Measurements from ENCODE around the gene ZMAT5.

ZMAT5 gene

DNA sequence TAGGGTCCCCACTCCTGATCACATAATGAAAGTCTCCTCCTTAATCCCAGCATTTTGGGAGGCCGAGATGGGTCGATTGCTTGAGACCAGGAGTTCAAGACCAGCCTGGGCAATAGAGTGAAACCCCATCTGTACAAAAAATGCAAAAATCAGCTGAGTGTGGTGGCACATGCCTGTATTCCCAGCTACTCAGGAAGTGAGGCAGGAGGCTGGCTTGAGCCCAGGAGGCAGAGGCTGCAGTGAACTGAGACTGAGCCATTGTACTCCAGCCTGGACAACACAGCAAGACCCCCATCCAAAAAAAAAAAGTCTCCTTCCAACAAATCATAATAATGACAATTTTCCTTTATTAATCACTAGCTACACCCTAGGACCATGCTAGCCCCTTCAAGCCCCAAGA, 15.1 kb downstream of the ZMAT5 start:
- no peak for DNase-seq

DNA sequence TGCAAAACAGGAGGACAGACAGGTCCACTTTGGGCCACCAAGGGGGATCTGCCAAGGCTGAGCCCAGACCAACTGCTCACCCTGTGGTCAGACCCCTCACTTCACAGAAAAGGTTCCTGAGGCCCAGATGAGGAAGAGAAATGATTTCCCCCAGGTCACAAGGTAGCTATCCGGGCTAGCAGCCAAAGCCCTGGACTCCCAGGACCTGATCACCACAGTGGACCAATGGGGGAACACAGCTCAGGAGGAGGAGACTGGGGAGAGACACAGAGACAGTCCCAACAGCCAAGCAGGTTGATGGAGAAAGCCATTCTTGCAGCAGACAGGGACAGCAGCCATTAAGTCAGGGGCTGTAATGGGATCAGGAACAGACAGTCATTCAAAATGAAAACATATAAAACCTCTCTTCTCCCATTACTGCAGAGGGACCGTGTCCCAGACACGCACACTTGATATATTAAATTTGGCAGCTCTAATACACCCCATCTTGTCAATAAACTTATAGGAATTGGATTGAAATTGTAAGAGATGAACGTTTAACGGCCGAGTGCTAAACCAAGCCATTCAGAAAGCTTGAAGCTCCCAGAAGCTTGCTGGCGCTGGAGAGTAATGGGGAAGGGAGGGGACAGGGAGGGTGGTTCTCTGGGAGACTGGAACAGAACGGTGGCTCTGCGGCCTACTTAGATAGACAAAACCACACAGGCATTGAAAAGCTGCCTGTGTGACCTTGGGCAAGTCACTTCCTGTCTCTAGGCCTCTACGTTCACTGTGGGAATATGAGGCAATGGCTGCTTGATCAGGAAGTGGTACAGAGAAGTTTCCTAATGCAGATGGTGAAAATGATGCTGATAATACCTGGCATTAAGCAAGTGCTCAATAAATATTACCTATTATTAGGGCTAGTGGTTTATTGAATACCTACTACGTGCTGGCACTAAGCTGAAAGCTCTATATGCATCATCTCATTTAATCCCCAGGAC, 16.0 kb downstream of the ZMAT5 start:
- DNase-seq, result peak; percentile 33 to 46

DNA sequence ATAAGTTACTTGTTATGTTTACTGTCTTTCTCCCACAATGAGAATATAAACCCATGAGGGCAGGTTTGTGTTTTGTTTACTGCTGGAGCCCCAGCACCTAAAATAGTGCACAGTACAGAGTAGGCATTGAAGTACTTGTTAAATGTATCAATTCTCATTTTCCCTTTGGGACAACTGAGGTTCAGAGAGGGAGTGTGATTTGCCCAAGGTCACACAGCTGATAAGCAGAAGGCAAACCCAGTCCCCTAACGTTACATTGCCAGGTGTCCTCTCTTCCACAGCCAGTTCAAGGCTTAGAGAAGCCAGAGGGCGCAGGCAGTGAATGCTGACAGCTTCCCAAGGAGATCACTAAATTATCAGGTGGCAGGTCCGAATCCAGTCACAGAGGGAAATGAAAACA, 16.8 kb downstream of the ZMAT5 start:
- DNase-seq, result no peak

DNA sequence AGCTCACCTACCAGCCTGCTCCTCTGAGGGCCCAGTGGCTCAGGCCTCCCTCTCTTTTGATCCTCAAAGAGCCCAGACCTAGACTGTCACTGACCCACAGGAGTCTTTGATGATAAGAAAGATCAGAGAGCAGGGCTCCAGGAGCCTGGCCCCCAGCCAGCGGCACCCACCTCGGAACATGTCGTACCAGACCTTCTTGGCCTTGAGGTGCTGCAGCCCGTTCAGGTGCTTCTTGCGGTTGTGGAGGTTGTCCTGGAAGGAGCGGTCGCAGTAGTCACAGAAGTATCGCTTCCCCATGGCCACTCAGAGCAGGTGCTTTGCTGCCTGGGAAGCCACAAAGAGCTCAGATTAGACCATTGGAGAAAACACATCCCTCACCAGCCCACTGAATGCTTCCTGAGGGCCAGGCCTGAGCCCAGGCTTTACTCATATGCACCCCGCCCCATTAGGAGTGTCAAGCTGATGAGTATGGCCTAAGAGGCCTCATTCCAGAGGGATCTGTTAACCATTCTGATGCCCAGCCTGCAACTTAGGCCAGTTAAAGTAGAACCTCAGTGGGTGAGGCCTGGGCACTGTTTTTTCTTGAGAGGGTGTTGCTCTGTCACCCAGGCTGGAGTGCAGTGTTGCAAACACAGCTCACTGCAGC, 18.4 kb downstream of the ZMAT5 start:
- no peak for DNase-seq

DNA sequence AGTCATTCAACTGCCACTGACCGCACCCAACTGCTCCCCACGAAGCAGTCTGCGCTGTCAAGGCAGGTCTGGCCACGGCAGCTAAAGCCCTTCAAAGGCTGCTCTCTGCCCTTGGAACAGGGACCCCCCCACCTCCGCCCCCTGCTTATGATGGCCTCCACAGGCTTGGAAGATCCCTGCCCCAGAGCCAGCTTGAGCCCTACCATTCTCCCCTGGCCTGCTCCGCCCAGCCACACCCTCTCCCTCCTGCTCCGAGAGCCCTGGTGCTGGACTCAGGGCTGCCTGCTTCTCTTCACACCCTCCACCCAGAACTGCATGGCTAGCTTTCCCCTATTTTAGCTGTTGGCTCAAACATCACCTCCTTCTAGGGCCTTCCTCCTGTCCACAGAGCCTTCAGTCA, 19.0 kb downstream of the ZMAT5 start:
- no peak for DNase-seq

DNA sequence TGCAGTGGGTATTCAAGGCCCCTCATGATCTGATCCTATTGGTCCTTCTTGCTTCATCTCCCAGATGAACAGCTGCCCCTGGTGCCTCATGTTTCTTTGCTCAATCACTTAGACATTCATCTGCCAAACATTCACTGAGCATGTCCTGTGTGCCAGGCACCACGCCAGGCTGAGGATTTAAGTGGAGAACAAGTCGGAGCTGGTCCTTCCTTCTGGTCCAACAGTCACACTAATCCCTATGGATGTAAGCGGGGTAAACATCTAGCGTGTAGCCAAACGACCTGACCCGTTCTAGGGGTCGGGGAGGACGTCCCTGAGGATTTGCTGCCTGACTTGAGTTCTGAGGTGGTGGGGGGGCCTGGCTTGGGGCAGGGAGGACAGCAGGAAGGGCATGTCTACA, 21.9 kb downstream of the ZMAT5 start:
- DNase-seq, result no peak

DNA sequence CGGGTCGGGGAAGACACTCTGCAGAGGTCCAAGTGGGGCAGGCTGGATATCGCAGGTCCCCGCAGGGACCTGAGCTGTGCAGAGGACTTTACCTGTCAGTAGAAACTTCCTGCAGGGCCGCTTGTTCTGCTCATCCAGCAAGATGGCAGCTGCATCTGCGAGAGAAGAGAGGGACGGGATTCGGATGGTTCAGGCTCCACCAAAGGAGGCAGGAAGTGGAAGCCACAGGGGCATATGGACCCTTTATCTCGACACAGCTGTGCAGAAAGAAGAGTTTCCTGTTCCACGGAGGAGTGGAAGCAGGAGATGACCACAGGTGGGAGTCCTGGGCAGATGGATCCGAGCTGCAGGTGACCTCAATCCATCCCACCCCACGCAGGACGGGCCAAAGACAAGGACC, 24.5 kb downstream of the ZMAT5 start:
- no peak for DNase-seq

DNA sequence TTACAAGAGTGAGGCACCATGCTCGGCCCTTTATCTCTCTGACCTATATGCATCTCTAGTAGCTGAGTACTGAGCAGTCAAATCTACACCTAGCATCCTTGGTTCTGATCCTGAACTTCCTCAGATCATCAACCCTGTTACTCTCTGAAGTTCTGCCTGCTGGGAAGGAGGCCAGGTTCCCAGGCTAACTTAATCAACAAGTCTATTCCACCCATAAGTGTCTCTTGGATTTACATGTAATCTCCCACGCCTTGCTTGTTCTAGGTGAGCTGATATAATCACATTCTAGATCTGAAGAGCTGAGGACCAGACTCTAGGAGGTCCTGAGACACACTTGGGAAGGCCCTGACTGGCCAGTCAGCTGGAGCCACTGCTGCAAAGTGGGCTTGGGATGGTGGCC, 24.9 kb downstream of the ZMAT5 start:
- no peak for DNase-seq

DNA sequence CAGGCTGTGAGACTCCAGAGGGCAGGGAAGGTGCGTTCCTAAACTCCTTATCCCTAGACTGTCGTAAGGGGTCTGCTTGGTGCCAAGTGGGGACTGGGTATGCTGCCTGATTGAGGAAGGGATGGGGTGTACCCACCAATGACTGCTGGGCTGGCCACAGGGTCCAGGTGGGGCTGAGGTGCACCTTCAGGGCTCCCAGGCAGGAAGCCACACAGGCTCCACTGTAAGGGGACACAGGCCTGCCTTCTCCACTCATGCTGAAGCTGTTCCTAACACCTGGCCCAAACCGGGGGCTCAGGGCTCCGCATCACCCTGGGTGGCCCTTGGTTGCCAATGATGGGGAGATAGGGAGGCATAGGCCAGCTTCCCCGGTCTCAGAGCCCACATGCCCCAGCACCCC, 26.6 kb downstream of the ZMAT5 start:
- no peak for DNase-seq

DNA sequence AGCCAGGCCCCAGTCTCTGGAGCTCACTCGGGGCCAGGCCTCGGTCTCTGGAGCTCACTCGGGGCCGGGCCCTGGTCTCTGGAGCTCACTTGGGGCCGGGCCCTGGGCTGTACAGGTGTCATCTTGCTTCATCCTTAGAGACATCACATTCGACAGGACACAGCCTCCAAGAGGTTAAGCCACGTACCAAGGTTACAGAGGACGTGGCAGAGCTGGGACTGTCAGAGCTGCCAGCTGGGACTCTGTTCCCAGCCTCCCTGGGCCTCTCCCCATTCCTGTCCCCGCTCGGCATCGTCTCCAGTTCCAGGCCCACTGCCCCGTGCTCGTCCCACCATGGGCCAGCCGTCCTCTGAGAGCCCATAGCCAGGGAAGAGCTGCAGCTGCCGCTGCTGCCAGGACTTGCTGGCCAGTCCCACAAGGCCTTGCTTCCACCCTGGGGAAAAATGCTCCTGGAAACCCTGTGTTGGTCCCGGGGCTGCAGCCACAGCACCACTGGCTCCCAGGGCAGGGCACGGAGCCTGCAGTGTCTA, 27.4 kb downstream of the ZMAT5 start:
- no peak for DNase-seq

DNA sequence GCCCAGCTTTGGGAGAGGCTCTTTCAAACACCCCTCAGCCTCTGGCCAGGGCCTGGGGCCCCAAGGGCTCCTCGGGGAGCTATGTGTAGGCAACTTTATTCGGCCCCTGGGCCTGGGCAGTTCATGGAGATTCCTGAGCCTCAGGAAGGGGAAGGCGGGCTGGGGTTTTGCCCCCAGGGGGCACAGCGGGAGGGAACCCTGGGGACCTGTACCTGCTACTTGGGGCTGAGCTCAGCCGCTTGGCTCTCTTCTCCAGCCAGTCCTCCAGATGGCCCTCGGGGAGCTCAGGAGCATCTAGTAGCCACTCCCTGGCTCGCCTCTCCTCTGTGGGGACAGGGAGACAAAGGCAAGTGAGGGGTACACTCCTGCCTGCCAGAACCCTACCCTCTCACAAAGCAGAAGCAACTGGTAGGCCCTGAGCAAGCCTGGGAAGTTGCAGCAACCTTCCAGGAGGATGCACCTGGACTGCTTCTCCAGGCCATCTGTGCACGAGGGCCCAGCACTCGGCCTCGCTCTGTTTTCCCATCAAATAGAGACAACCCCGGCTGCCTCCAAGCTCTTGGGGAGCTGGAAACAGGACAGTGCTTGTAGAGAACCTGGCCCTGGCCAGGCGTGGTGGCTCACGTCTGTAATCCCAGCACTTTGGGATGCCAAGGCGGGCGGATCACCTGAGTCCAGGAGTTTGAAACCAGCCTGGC, 28.5 kb downstream of the ZMAT5 start:
- DNase-seq, result no peak

DNA sequence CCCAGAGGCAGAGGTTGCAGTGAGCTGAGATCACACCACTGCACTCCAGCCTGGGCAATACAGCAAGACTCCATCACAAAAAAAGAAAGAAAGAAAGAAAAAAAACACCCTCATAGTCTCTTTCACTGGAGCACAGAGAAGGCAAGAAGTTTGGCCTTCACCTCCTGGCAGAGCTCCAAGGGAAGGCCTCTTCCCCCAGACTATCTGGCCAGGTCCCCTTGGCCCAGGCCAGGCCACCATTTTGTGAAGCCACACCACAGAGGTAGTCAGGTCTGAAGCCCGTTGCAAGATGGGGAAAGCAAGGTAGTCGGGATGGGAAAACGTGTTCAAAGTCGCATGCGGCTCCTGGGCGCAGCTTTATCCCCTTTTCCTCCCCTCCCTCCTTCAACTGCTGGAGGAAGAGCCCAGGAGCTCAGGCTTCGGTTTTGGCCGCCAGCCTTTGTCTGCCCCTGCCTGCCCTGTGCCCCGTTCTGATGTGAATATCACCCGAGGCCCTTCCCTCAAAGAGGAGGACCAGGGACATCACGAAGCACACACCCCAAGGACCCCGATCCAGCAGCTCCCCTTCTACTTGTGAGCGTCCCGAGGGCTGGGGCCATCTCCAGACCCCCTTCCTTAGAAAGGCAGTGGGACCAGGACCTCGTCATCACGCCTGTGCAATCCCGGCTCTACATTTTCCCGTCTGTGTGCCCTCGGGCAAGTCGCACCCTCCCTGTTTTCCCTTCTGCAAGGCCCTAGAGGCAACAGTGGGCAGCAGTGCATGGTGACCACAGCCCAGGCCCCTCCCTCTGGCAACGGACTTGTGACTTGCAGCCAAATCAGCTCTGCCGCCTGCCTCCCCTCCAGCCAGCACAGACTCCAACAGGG, 29.3 kb downstream of the ZMAT5 start:
- no peak for DNase-seq

DNA sequence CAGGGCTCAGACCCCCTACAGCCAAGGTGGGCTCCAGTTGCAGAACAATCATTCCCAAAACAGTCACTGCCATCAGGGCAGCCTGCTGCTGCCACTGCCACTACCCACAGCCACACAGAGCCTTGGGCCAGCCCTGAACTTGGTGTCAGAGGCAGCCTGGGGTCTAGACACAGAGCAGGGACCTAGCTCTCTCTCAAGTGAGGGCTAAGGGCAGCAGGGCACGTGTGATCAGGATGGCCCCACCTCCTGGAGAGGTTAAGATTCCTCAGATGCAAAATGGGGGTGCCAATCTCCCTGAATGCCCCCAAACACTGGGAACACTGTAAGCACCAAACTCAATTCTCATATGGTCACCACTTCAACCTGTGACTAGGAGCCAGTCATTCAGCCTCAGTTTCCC, 31.4 kb downstream of the ZMAT5 start:
- no peak for DNase-seq

DNA sequence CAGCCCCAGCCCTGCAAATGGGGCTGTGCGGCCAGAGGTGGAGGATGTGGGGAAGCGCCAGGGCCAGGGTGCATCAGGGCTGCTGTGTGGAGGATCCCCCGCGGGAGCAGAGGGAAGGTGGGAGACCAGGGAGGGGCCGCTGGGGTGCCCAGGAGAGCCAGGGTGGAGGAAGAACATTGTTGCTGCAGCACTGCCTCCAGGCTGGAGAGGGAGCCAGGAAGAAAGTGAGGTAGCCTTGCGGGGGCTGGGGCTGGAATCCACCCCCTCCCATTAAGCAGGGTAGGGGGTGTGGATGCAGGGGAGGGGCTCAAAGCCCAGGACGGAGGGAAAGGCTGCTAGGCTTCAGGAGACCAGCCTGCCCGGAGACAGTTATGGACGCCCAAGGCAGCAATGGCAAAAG, 32.0 kb downstream of the ZMAT5 start:
- no peak for DNase-seq

DNA sequence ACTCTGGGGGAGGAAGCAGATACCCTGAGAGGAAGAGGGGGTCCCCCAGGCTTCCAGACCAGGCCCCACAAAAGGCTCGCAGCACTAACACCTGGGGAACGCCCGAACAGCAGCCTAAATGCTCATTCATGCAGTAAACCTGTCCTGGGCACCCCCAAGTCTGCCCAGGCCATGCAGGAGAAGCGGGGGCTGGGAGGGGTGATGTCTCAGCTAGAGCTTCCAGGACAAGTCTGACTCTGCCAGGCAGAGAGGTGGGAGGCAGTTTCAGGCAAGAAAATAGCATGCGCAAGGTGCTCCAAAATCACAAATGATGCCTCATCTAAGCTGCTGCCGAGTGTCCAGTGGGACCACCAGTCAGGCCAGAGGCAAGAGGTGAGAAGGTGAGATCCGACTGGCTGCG, 32.4 kb downstream of the ZMAT5 start:
- DNase-seq, result no peak

DNA sequence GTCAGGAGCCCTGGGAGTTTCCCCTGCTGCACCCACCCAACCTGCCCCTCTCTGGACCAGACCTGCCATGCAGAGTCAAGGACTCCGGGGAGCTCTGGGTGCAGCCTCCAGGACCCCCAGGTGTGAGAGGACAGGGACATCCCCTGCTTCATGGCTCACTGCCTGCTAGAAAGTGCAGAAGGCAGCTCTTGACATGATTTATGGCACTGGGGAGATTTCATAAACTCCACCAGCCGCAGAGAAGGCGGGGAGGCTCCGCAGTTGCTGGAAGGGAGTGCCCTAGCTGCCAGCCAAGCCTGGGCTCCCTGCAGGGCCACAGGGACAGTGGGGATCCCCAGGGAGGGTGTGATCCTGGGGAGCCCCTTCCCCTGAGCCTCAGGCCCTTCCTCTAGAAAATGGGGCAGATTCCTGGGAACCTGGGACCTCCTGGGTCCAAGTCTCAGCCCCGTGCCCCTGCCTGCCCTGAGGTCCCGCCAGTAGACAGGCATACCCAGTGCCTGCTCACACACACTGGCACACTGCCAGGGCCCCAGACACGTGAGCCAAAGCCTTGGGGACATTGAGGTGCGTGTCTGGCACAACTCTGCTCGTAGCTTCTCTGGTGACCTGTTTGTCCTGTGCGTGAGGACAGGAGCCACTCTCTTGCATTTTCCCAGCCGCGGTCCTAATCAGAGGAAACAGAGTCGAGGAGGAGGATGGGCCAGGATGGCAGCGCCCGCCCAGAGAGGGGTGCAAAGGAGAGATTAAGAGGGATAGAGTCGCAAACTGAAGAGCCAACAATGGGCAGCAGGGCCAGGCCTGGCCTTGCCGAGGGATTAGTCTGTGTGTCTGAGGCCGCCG, 33.2 kb downstream of the ZMAT5 start:
- no peak for DNase-seq

DNA sequence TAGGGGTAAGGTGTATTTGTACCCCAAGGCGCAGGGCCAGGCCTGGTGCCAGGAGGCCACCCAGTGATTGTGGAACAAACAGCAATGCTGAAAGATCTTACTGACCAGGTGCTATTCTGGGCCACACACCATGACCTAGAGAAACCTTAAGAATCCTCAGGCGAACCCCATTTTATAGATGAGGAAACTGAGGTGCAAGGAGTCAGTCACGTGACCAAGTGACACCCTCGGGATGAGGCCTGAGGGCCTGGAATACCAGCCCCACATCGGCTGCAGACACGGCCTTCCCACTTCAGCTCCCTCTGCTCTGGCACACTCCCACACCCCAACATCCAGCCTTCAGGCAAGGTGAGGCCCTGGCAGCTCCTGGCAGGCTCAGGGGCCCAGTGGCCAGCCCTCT, 33.9 kb downstream of the ZMAT5 start:
- DNase-seq, result no peak

DNA sequence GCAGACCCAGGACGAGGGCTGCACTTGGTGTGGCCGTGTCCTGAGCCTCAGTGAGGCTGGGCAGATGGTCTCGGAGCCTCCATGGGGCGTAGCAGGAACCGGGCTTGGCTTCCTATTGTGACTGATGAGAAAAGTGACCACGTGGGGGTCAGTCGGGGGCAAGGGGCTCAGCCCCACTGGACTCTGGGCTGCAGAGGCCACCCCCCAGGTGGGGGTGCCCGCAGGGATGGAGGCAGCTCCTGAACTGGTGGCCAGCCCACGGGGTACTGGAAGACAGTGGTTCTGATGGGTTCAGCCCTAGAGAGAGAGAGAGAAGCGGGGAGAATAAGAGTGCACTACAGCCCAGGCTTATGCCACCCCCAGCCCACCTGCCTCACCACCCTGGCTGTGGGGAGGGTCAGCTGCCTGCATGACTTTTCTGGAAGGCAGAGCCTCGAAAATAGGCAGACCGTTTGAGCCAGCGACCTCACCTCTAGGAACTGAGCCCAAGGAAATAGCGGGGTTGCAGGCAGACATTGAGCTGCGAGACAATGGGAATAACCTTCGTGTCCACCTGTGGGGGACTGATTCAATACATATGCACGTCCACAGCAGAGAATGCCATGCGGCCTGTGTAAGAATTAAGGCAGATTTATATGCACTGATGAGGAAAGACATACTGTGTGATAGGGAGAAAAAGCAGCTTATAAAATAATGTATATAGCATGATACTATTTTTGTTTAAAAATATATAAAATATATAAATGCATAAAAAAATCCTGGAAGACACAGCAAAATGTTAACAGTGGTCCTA, 35.6 kb downstream of the ZMAT5 start:
- DNase-seq, result no peak

DNA sequence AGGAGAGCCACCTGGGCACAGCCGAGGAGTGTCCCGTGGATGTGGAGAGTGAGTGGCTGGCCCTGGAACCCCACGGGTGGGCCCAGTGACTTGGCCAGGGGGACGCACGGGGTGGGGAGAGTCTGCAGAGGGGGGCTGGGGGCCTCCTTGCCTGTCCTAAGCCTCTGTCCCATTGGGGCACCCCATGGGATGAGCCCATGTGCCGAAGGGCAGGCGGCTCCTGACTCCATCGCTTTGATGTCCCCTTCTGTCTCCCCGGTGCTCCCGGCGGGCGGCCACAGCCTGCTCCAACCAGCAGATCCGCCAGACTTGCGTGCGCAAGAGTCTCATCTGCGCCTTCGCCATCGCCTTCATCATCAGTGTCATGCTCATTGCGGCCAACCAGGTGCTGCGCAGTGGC, 37.6 kb downstream of the ZMAT5 start:
- DNase-seq, result no peak

DNA sequence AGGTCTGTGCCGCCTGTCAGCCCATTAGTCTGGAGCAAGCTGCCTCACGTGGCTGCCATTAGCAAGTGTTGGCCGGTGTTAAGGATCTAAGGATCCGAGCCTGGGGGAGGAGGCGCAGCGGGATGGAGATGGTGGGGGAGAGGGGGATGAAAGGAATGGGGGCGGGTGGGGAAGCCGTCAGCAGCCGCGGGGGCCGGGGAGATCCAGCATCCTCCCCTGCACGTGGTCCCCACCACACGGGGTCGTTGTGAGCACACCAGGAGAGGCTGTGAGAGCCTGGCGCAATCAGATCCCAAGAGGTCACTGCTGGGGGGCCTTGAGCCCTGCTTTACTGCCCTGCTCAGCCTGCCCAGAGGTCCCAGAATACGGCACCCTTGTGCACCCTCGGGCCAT, 39.7 kb downstream of the ZMAT5 start:
- peak in 1 of 2 donors; percentile 14 for DNase-seq
